ENCODE data around the gene CREB5.

Gene CREB5

GRCh38 chr7:28582226-28582625 is 169.9 kb downstream of the CREB5 start:
- no peak overlapping the region for H3K4me2 ChIP-seq (ENCODE audit: low read length)
- H3K9me3 ChIP-seq (ENCODE audit: control insufficient read depth, low read length): no peaks in the 10 kb centered on the region
- H3K4me1 ChIP-seq: no peaks in the 10 kb centered on the region
- no peaks in the 10 kb centered on the region for H3K36me3 ChIP-seq (ENCODE audit: control insufficient read depth, insufficient read depth, low read length)
- H3K27me3 ChIP-seq (ENCODE audit: control insufficient read depth, insufficient read depth, low read length): no peaks in the 10 kb centered on the region
- no peaks in the 10 kb centered on the region for H3K79me2 ChIP-seq
- no peak overlapping the region for H2AFZ ChIP-seq
- TF ChIP-seq, protein P1, sequence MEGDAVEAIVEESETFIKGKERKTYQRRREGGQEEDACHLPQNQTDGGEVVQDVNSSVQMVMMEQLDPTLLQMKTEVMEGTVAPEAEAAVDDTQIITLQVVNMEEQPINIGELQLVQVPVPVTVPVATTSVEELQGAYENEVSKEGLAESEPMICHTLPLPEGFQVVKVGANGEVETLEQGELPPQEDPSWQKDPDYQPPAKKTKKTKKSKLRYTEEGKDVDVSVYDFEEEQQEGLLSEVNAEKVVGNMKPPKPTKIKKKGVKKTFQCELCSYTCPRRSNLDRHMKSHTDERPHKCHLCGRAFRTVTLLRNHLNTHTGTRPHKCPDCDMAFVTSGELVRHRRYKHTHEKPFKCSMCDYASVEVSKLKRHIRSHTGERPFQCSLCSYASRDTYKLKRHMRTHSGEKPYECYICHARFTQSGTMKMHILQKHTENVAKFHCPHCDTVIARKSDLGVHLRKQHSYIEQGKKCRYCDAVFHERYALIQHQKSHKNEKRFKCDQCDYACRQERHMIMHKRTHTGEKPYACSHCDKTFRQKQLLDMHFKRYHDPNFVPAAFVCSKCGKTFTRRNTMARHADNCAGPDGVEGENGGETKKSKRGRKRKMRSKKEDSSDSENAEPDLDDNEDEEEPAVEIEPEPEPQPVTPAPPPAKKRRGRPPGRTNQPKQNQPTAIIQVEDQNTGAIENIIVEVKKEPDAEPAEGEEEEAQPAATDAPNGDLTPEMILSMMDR (IDR thresholded peaks at IDR 0.05): no peak
- H3K4me3 ChIP-seq (ENCODE audit: low read depth, low read length): no peak overlapping the region
- no peak overlapping the region for H3K27ac ChIP-seq
- H3K9ac ChIP-seq: no peak overlapping the region

- Histone ChIP-seq H3K36me3 (ENCODE audit: control insufficient read depth, insufficient read depth, low read length) (no peaks in the 10 kb centered on the region), H3K79me2 (no peaks in the 10 kb centered on the region), H3K4me2 (ENCODE audit: low read length) (no peak overlapping the region), H3K27ac (no peak overlapping the region), H3K4me3 (ENCODE audit: low read depth, low read length) (no peak overlapping the region), H3K4me1 (no peaks in the 10 kb centered on the region), H3K27me3 (ENCODE audit: control insufficient read depth, insufficient read depth, low read length) (no peaks in the 10 kb centered on the region), H2AFZ (no peak overlapping the region), H3K9me3 (ENCODE audit: control insufficient read depth, low read length) (no peaks in the 10 kb centered on the region), H3K9ac (no peak overlapping the region)
- TF ChIP-seq, protein P1 (IDR thresholded peaks at IDR 0.05): no peak
Observed at GRCh38 chr7:28584235-28584634, 171.9 kb downstream of the CREB5 start.

GRCh38 chr7:28586736-28587135 is 174.4 kb downstream of the CREB5 start:
- TF ChIP-seq, protein P1 (IDR thresholded peaks at IDR 0.05): no peak
- no peaks in the 10 kb centered on the region for H3K27me3 ChIP-seq (ENCODE audit: control insufficient read depth, insufficient read depth, low read length)
- H3K4me3 ChIP-seq (ENCODE audit: low read depth, low read length): no peak overlapping the region

DNA sequence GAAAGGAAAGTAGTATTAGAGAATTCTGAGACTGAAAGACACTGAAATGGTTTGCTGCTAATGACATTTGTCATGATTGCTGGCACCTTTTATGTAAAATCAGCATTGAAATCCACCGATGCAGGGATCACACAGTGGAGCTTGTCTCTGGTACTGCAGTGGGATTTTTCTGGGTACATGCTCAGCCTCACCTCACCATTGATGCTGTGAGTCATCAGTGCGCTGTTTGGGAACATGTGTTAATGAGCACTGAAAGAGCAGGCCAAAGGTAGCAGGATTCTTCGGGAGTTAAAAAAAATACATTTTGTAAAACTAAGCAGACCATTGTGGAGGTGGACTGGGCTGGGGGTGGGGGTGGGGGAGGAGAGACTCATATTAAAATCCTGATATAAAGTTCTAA is 174.9 kb downstream of the CREB5 start:
- H3K27ac ChIP-seq: no peak overlapping the region
- H3K9ac ChIP-seq: no peak overlapping the region
- H3K36me3 ChIP-seq (ENCODE audit: control insufficient read depth, insufficient read depth, low read length): no peaks in the 10 kb centered on the region
- H3K4me2 ChIP-seq (ENCODE audit: low read length): no peak overlapping the region
- no peaks in the 10 kb centered on the region for H3K9me3 ChIP-seq (ENCODE audit: control insufficient read depth, low read length)
- H3K27me3 ChIP-seq (ENCODE audit: control insufficient read depth, insufficient read depth, low read length): no peaks in the 10 kb centered on the region
- H3K79me2 ChIP-seq: no peaks in the 10 kb centered on the region
- H3K4me1 ChIP-seq: no peaks in the 10 kb centered on the region
- TF ChIP-seq, protein P1 (IDR thresholded peaks at IDR 0.05): no peak
- no peak overlapping the region for H2AFZ ChIP-seq
- H3K4me3 ChIP-seq (ENCODE audit: low read depth, low read length): no peak overlapping the region

More at GRCh38 chr7:28586736-28587135, 174.4 kb downstream of the CREB5 start:
- H3K4me1 ChIP-seq: no peaks in the 10 kb centered on the region
- no peak overlapping the region for H3K9ac ChIP-seq
- no peak overlapping the region for H3K27ac ChIP-seq
- H2AFZ ChIP-seq: no peak overlapping the region
- H3K9me3 ChIP-seq (ENCODE audit: control insufficient read depth, low read length): no peaks in the 10 kb centered on the region
- no peaks in the 10 kb centered on the region for H3K79me2 ChIP-seq
- no peaks in the 10 kb centered on the region for H3K36me3 ChIP-seq (ENCODE audit: control insufficient read depth, insufficient read depth, low read length)
- no peak overlapping the region for H3K4me2 ChIP-seq (ENCODE audit: low read length)

DNA sequence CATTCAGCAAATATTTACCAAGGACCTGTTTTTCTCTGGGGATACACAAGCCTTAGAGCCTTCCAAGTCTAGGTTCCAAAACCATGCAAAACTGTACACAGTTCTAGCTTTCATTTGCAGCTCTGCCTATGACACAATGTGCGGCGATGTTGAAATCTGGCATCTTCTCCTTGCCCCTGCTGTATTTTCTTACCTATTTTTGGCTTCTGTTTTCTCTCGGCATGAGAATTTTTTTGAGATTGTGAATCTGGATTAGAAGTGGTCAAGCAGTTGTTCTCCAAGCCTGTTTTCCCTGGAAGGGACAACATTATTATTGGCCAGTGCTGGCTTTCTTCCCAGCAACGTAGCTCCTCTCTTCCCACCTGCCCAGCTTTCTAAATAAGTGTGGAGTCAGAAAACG is 176.3 kb downstream of the CREB5 start:
- no peak overlapping the region for H3K27ac ChIP-seq
- H2AFZ ChIP-seq: no peak overlapping the region
- H3K36me3 ChIP-seq (ENCODE audit: control insufficient read depth, insufficient read depth, low read length): no peaks in the 10 kb centered on the region
- no peak overlapping the region for H3K4me2 ChIP-seq (ENCODE audit: low read length)
- H3K27me3 ChIP-seq (ENCODE audit: control insufficient read depth, insufficient read depth, low read length): no peaks in the 10 kb centered on the region
- H3K4me1 ChIP-seq: no peaks in the 10 kb centered on the region
- TF ChIP-seq, protein P1 (IDR thresholded peaks at IDR 0.05): no peak
- H3K4me3 ChIP-seq (ENCODE audit: low read depth, low read length): no peak overlapping the region
- H3K9me3 ChIP-seq (ENCODE audit: control insufficient read depth, low read length): no peaks in the 10 kb centered on the region
- no peaks in the 10 kb centered on the region for H3K79me2 ChIP-seq
- H3K9ac ChIP-seq: no peak overlapping the region
